Measurements from ENCODE around the gene EEFSEC.

The EEFSEC gene

DNA sequence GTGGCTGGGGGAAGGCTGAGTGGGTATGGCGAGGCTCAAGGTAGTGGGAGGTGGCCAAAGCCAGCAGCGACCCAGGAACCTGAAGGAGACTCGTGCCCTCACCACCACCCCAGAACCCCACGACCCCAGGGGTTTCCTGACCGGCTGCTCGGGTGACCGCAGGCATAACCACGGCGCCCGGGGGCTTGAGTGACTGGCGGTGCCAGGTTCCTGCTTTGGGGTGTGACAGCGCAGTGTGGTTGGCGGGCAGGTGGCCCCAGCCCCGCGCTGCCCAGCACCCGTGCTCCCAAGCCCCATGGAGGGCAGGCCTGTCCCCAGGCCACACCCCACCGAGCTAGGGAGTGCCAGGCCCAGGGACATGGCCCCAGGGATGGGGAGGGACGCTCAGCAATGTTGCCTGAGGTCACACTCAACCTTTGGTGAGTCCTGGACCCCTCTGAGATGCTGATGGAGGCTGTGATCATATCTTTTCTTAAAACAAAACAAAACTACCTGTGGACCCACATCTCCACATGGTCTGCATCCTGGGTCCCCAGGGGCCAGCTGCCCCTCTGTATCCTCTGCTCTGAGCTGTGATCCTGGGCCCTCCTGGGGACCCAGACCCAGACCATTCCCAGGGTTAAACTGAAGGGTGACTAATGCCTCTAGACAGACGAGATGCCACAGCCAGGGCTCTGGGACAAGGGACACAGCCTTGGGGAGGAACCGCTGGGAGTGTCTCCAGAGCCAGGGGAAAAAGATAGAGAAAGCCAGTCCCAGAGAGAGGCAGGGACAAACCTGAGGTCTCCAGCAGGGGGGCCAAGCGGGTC lies 300.4 kb downstream of the EEFSEC start:
- H3K4me3 ChIP-seq (ENCODE audit: low read length), result no peak overlapping the region

DNA sequence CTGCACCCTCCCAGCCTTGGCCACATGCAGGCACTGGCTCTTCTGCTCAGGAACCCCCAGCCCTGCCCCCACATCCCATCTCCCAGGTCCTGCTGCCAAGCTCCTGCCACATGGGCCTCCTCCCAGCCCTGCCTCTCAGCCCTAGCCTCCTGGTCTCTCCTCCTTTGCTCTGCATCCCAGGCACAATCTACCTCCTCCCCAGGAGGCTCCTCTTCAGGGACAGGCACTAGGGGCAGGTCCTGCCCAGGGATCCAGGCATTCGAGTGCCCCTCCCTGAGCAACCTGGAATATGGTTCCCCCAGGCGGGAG lies 301.0 kb downstream of the EEFSEC start:
- TF ChIP-seq ZNF274 (IDR thresholded peaks at IDR 0.05; ENCODE audit: low read depth, low read length), result no peak
- H3K4me3 ChIP-seq (ENCODE audit: low read length), result no peak overlapping the region

More for the DNA sequence above, 300.4 kb downstream of the EEFSEC start:
- no peak for TF ChIP-seq ZNF274 (IDR thresholded peaks at IDR 0.05; ENCODE audit: low read depth, low read length)

- no peak overlapping the region for H3K4me3 ChIP-seq (ENCODE audit: low read length)
- no peak for TF ChIP-seq ZNF274 (IDR thresholded peaks at IDR 0.05; ENCODE audit: low read depth, low read length)
Observed at GRCh38 chr3:128455116-128455515, 301.8 kb downstream of the EEFSEC start.

GRCh38 chr3:128455786-128456748 lies 302.8 kb downstream of the EEFSEC start:
- no peak overlapping the region for H3K4me3 ChIP-seq (ENCODE audit: low read length)
- TF ChIP-seq ZNF274 (IDR thresholded peaks at IDR 0.05; ENCODE audit: low read depth, low read length), result no peak

GRCh38 chr3:128456776-128457715 lies 303.8 kb downstream of the EEFSEC start:
- TF ChIP-seq ZNF274 (IDR thresholded peaks at IDR 0.05; ENCODE audit: low read depth, low read length), result no peak
- no peak overlapping the region for H3K4me3 ChIP-seq (ENCODE audit: low read length)

- TF ChIP-seq ZNF274 (IDR thresholded peaks at IDR 0.05; ENCODE audit: low read depth, low read length), result no peak
- H3K4me3 ChIP-seq (ENCODE audit: low read length), result no peak overlapping the region
Observed at GRCh38 chr3:128457937-128458336, 304.7 kb downstream of the EEFSEC start.

Data from GM08714 (cell line).